OCI-LY3 (cell line): ENCODE results near the gene MYO16.

Experiments used
- EZH2phosphoT487 ChIP-seq: fragments of 200-600 bp; shearing (Covaris generic); IDR thresholded peaks from 2 replicates; pipeline ENCODE4 v1.6.1; 2018; ENCODE audit warnings: antibody characterized with exemption, mixed run types, low read depth
- TF ChIP-seq, protein P1 (sequence below): fragments of 200-600, 300-600 bp; sonication (generic); IDR thresholded peaks from 2 replicates; pipeline ENCODE4 v1.5.1; 2014; ENCODE audit warnings: antibody characterized with exemption, low read length, low read depth

DNA sequence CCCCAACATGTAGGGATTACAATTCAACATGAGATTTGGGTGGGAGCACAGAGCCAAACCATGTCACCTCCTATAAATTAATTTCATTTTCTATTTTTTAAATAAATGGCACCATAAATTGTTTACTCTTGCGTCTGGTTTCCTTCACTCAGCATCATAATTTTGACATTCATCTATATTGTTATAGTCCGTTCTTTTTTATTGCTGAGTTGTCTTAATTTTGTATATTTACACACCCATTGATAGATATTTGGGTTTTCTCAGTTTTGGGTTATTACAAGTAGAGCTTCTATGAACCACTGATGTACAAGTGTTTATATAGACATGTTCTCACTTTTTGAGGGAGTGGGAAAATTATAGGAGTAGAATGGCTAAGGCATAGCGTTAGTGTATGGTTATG, 445.4 kb downstream of the MYO16 start:
- TF ChIP-seq, protein P1, sequence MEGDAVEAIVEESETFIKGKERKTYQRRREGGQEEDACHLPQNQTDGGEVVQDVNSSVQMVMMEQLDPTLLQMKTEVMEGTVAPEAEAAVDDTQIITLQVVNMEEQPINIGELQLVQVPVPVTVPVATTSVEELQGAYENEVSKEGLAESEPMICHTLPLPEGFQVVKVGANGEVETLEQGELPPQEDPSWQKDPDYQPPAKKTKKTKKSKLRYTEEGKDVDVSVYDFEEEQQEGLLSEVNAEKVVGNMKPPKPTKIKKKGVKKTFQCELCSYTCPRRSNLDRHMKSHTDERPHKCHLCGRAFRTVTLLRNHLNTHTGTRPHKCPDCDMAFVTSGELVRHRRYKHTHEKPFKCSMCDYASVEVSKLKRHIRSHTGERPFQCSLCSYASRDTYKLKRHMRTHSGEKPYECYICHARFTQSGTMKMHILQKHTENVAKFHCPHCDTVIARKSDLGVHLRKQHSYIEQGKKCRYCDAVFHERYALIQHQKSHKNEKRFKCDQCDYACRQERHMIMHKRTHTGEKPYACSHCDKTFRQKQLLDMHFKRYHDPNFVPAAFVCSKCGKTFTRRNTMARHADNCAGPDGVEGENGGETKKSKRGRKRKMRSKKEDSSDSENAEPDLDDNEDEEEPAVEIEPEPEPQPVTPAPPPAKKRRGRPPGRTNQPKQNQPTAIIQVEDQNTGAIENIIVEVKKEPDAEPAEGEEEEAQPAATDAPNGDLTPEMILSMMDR: no peak
- no peak for TF ChIP-seq EZH2phosphoT487
